IMR-90 (cell line): ENCODE results near the gene CDC42BPA. TPM values are rescaled to one million over a fixed set of nuclear protein-coding genes. Genes with fewer than 3 reads are reported as not detected.

ENCODE experiments used
- ATAC-seq: fragments of 200-7000 bp; cut with Tn5 transposase; 2 replicates; pipeline ENCODE4 v1.9.1; 2020; ENCODE audit warnings: low read depth, mild to moderate bottlenecking, moderate library complexity
- BruUV-seq: library from RNA; stranded (reverse); fragments of 400-500 nt; replicated peaks from 2 replicates; lab custom pipeline; 2021; lab: Mats Ljungman, UMichigan
- CTCF ChIA-PET: fragments of 300-600 bp; formaldehyde crosslinking; extraction: SDS; loops from one replicate; lab custom pipeline; 2021; ENCODE audit warnings: antibody characterized with exemption; lab: Yijun Ruan, JAX
- POLR2A ChIA-PET: fragments of 300-600 bp; sonication (Branson Sonifier 250); formaldehyde crosslinking; loops from one replicate; lab custom pipeline; 2022; ENCODE audit warnings: antibody characterized with exemption; ENCODE audit not compliant: unreplicated experiment; lab: Charles Lee
- DNase-seq: peaks from one replicate; pipeline ENCODE4 v3.0.0; 2013
- H2AFZ ChIP-seq: replicated peaks from 2 replicates; pipeline ENCODE3; 2013; ENCODE audit warnings: low read length, mild to moderate bottlenecking; ENCODE audit not compliant: poor library complexity
- H2AK5ac ChIP-seq: 2 replicates; pipeline ENCODE4 v1.6.1; 2013; ENCODE audit warnings: low read depth, low read length, inconsistent platforms
- H2AK9ac ChIP-seq: replicated peaks from 2 replicates; pipeline ENCODE3; 2013; ENCODE audit warnings: mild to moderate bottlenecking, low read depth, low read length, moderate library complexity; ENCODE audit not compliant: poor library complexity
- H2BK120ac ChIP-seq: 2 replicates; pipeline ENCODE4 v1.6.1; 2013; ENCODE audit warnings: low read depth, low read length, inconsistent platforms
- H2BK15ac ChIP-seq: 3 replicates; pipeline ENCODE4 v1.6.1; 2013; ENCODE audit warnings: low read depth, low read length, inconsistent platforms
- H2BK20ac ChIP-seq: 2 replicates; pipeline ENCODE4 v1.6.1; 2013; ENCODE audit warnings: low read depth, mild to moderate bottlenecking, inconsistent platforms, low read length, moderate library complexity
- H2BK5ac ChIP-seq: 2 replicates; pipeline ENCODE4 v1.6.1; 2013; ENCODE audit warnings: mild to moderate bottlenecking, low read depth, low read length, inconsistent platforms; ENCODE audit not compliant: poor library complexity, severe bottlenecking
- H3K14ac ChIP-seq: replicated peaks from 2 replicates; pipeline ENCODE4 v1.6.1; 2013; ENCODE audit warnings: low read depth, low read length, inconsistent platforms
- H3K18ac ChIP-seq: 2 replicates; pipeline ENCODE4 v1.6.1; 2013; ENCODE audit warnings: low read depth, low read length, control low read depth
- H3K23ac ChIP-seq: 2 replicates; pipeline ENCODE4 v1.6.1; 2013; ENCODE audit warnings: low read depth, low read length, inconsistent platforms
- H3K27ac ChIP-seq: 2 replicates; pipeline ENCODE4 v1.5.1; 2013; ENCODE audit warnings: mild to moderate bottlenecking, control low read depth, low read length; ENCODE audit not compliant: insufficient read depth
- H3K27me3 ChIP-seq: 2 replicates; pipeline ENCODE4 v1.6.1; 2013; ENCODE audit warnings: low read length; ENCODE audit not compliant: control insufficient read depth, insufficient read depth
- H3K36me3 ChIP-seq: 2 replicates; pipeline ENCODE4 v1.6.1; 2013; ENCODE audit warnings: low read length, mixed read lengths; ENCODE audit not compliant: control insufficient read depth, insufficient read depth
- H3K4ac ChIP-seq: 2 replicates; pipeline ENCODE4 v1.6.1; 2013; ENCODE audit warnings: low read depth, low read length, inconsistent platforms
- H3K4me1 ChIP-seq: 2 replicates; pipeline ENCODE4 v1.6.1; 2013; ENCODE audit warnings: low read length, mixed read lengths; ENCODE audit not compliant: control insufficient read depth, insufficient read depth
- H3K4me2 ChIP-seq: 2 replicates; pipeline ENCODE4 v1.6.1; 2013; ENCODE audit warnings: low read depth, mild to moderate bottlenecking, control low read depth, low read length, moderate library complexity
- H3K4me3 ChIP-seq: 2 replicates; pipeline ENCODE4 v1.5.1; 2013; ENCODE audit warnings: low read depth, mild to moderate bottlenecking, control low read depth, low read length, moderate library complexity; ENCODE audit not compliant: insufficient read depth
- H3K56ac ChIP-seq: 2 replicates; pipeline ENCODE4 v1.6.1; 2013; ENCODE audit warnings: low read length, inconsistent platforms; ENCODE audit not compliant: insufficient read depth; ENCODE audit errors: extremely low read depth
- H3K79me1 ChIP-seq, 2 experiments: 2 replicates each; pipeline ENCODE4 v1.6.1; 2013; ENCODE audit warnings: low read length in 2 of 2, inconsistent platforms in 1 of 2, low read depth in 1 of 2
- H3K9ac ChIP-seq: 2 replicates; pipeline ENCODE4 v1.6.1; 2013; ENCODE audit warnings: low read depth, low read length, control low read depth
- H3K9me1 ChIP-seq: 2 replicates; pipeline ENCODE4 v1.6.1; 2013; ENCODE audit warnings: low read length, inconsistent platforms; ENCODE audit not compliant: insufficient read depth
- H3K9me3 ChIP-seq: 2 replicates; pipeline ENCODE4 v1.6.1; 2013; ENCODE audit warnings: low read length; ENCODE audit not compliant: control insufficient read depth, insufficient read depth
- H4K20me1 ChIP-seq: 2 replicates; pipeline ENCODE4 v1.6.1; 2013; ENCODE audit warnings: low read length, inconsistent platforms; ENCODE audit not compliant: insufficient read depth
- H4K5ac ChIP-seq: 2 replicates; pipeline ENCODE4 v1.6.1; 2013; ENCODE audit warnings: mild to moderate bottlenecking, low read depth, low read length, control low read depth
- H4K8ac ChIP-seq, 2 experiments: 2 replicates each; pipeline ENCODE4 v1.6.1; 2013; ENCODE audit warnings: low read depth in 2 of 2, low read length in 2 of 2, control low read depth in 1 of 2, inconsistent platforms in 1 of 2
- H4K91ac ChIP-seq: 2 replicates; pipeline ENCODE4 v1.6.1; 2013; ENCODE audit warnings: low read depth, low read length, inconsistent platforms; ENCODE audit not compliant: insufficient read depth
- BHLHE40 ChIP-seq: fragments of 150-350 bp; IDR thresholded peaks from 2 replicates; pipeline ENCODE4 v1.6.1; 2016; ENCODE audit warnings: mild to moderate bottlenecking, low read depth, low read length
- CEBPB ChIP-seq: IDR thresholded peaks from 2 replicates; pipeline ENCODE4 v1.6.1; 2012; ENCODE audit warnings: low read depth, low read length, improper control_type of control experiment
- CHD1 ChIP-seq: IDR thresholded peaks from 2 replicates; pipeline ENCODE4 v1.6.1; 2012; ENCODE audit warnings: low read depth, low read length, improper control_type of control experiment
- CTCF ChIP-seq: conservative IDR thresholded peaks from 2 replicates; pipeline ENCODE4 v1.5.1; 2012; ENCODE audit warnings: mild to moderate bottlenecking, low read depth, low read length, improper control_type of control experiment
- ELK1 ChIP-seq: fragments of 150-350 bp; IDR thresholded peaks from 2 replicates; pipeline ENCODE4 v1.6.1; 2016; ENCODE audit warnings: low read depth, mild to moderate bottlenecking, low read length, moderate library complexity, borderline replicate concordance
- FOS ChIP-seq: fragments of 150-350 bp; IDR thresholded peaks from 2 replicates; pipeline ENCODE4 v1.6.1; 2016; ENCODE audit warnings: low read depth, low read length
- MAZ ChIP-seq: IDR thresholded peaks from 2 replicates; pipeline ENCODE4 v1.6.1; 2012; ENCODE audit warnings: low read depth, mild to moderate bottlenecking, low read length, improper control_type of control experiment, moderate library complexity, borderline replicate concordance
- MXI1 ChIP-seq: IDR thresholded peaks from 2 replicates; pipeline ENCODE4 v1.6.1; 2012; ENCODE audit warnings: low read depth, mild to moderate bottlenecking, low read length, moderate library complexity, borderline replicate concordance
- POLR2A ChIP-seq: IDR thresholded peaks from 2 replicates; pipeline ENCODE4 v1.6.1; 2012; ENCODE audit warnings: mild to moderate bottlenecking, low read depth, low read length
- RCOR1 ChIP-seq: IDR thresholded peaks from 2 replicates; pipeline ENCODE4 v1.6.1; 2012; ENCODE audit warnings: mild to moderate bottlenecking, low read length, improper control_type of control experiment; ENCODE audit not compliant: insufficient replicate concordance
- RFX5 ChIP-seq: IDR thresholded peaks from 2 replicates; pipeline ENCODE4 v1.8.0; 2012; ENCODE audit warnings: low read depth, mild to moderate bottlenecking, low read length, moderate library complexity
- USF2 ChIP-seq: fragments of 150-350 bp; IDR thresholded peaks from 2 replicates; pipeline ENCODE4 v1.6.1; 2017; ENCODE audit warnings: mild to moderate bottlenecking, antibody characterized with exemption, low read length, low read depth
- WGBS, 2 experiments: methylation state at CpG; one replicate each; pipeline versions ENCODE4 v1.1.5 to v1.1.7; 2013; ENCODE audit warnings: missing lambda C conversion rate in 2 of 2; ENCODE audit not compliant: insufficient read length in 1 of 2; ENCODE audit errors: extremely low coverage in 2 of 2; 5-methylcytosine and 5-hydroxymethylcytosine counted together
- dilution Hi-C: fragments of 300-500 bp; cut with HindIII; formaldehyde crosslinking; loops from one replicate; pipeline ENCODE4 v1.14.3; 2018; ENCODE audit warnings: low sequenced_read_pairs; ENCODE audit not compliant: unreplicated experiment
- in situ Hi-C: fragments of 300-500 bp; cut with MboI; formaldehyde crosslinking; loops from 3 replicates; pipeline ENCODE4 v1.14.3; 2019; ENCODE audit warnings: low sequenced_read_pairs, inconsistent platforms, mixed read lengths
- intact Hi-C: fragments of 100-400 bp; cut with micrococcal nuclease; formaldehyde crosslinking; loops from 2 replicates; pipeline ENCODE4 v1.10.0; 2022
- polyA plus RNA-seq, 3 experiments: library from polyadenylated mRNA; depleted of rRNA; stranded (reverse); fragments of >200 nt; gene quantifications; 2 replicates each; pipeline ENCODE4 v1.2.3, GENCODE V29; 2012; ENCODE audit warnings: low replicate concordance in 1 of 3
- total RNA-seq: library from RNA; depleted of rRNA; stranded (reverse); fragments of >200 nt; gene quantifications from 2 replicates; pipeline ENCODE4 v1.2.3, GENCODE V29; 2012

The CDC42BPA gene
- total and polyA plus RNA-seq, 2 of the 4 experiments (the other 2 are of a cell fraction): 9.4 to 27.8 TPM

- no peak overlapping the region for H2BK5ac ChIP-seq
- H2AFZ ChIP-seq: no peak overlapping the region
- H2BK20ac ChIP-seq: no peak overlapping the region
- in situ Hi-C loops: no loop called here
- H3K4ac ChIP-seq: no peak overlapping the region
- no peak overlapping the region for H3K14ac ChIP-seq
- H3K4me3 ChIP-seq: no peak overlapping the region
- H3K27me3 ChIP-seq: no peaks in the 10 kb centered on the region
- H3K56ac ChIP-seq: no peak overlapping the region
- no peak for DNase-seq
- TF ChIP-seq RCOR1 (no peak), FOS (no peak), CHD1 (no peak), USF2 (no peak), MXI1 (no peak), MAZ (no peak), BHLHE40 (no peak), POLR2A (no peak), CTCF (no peak), CEBPB (no peak), RFX5 (no peak), ELK1 (no peak)
- H4K20me1 ChIP-seq: no peaks in the 10 kb centered on the region
- H3K9me3 ChIP-seq: 0 out of 2 replicates have a peak, but pooled peaks cover 1% of the 10 kb centered on the region
- no TSS peak for BruUV-seq
- intact Hi-C loops: loop anchor here (10.0 kb wide), 1 partner anchor 55 kb away; no protein-coding TSS in a partner anchor
- no peak overlapping the region for H4K91ac ChIP-seq
- H3K79me1 ChIP-seq: no peaks in the 10 kb centered on the region
- H2BK120ac ChIP-seq: no peak overlapping the region
- ATAC-seq: no peak
- H2AK9ac ChIP-seq: no peak overlapping the region
- H3K9me1 ChIP-seq: no peaks in the 10 kb centered on the region
- H3K23ac ChIP-seq: no peak overlapping the region
- H4K8ac ChIP-seq: no peak overlapping the region
- 100% methylated on average over 2 of the region's 5 CpGs; no CpG with 5 or more reads in 1 of the 2 experiments for WGBS, 2 experiments
- H3K27ac ChIP-seq: no peak overlapping the region
- H3K4me1 ChIP-seq: no peaks in the 10 kb centered on the region
- CTCF ChIA-PET: no interaction called here
- H4K5ac ChIP-seq: no peak overlapping the region
- dilution Hi-C loops: no loop called here
- H3K9ac ChIP-seq: no peak overlapping the region
- H3K4me2 ChIP-seq: no peak overlapping the region
- H3K18ac ChIP-seq: no peak overlapping the region
- no peaks in the 10 kb centered on the region for H3K36me3 ChIP-seq
- no peak overlapping the region for H2AK5ac ChIP-seq
- POLR2A ChIA-PET: no interaction called here
- H2BK15ac ChIP-seq: no peak overlapping the region
Observed at GRCh38 chr1:226960256-226960655, 358.0 kb downstream of the CDC42BPA start.
